Astrocyte of the spinal cord (primary cell): ENCODE measurements around the gene LGR4.
A peak's percentile ranks its signal among the peaks of the same experiment; 100 is the strongest.

Experiments used
- DNase-seq: peaks from one replicate; pipeline ENCODE4 v3.0.0; 2011; ENCODE audit warnings: low read depth, low spot score
- H3K4me3 ChIP-seq: 2 replicates; pipeline ENCODE4 v1.5.1; 2011; ENCODE audit warnings: low read depth, mild to moderate bottlenecking, low read length, moderate library complexity
- in situ Hi-C: cut with HindIII; loops from 2 replicates; pipeline ENCODE4 v1.10.0; 2017; ENCODE audit warnings: low sequenced_read_pairs
- TF ChIP-seq, protein P1 (sequence below): IDR thresholded peaks from 2 replicates; pipeline ENCODE4 v1.5.1; 2012; ENCODE audit warnings: low read depth, mild to moderate bottlenecking, low read length, inconsistent platforms

Gene LGR4

DNA sequence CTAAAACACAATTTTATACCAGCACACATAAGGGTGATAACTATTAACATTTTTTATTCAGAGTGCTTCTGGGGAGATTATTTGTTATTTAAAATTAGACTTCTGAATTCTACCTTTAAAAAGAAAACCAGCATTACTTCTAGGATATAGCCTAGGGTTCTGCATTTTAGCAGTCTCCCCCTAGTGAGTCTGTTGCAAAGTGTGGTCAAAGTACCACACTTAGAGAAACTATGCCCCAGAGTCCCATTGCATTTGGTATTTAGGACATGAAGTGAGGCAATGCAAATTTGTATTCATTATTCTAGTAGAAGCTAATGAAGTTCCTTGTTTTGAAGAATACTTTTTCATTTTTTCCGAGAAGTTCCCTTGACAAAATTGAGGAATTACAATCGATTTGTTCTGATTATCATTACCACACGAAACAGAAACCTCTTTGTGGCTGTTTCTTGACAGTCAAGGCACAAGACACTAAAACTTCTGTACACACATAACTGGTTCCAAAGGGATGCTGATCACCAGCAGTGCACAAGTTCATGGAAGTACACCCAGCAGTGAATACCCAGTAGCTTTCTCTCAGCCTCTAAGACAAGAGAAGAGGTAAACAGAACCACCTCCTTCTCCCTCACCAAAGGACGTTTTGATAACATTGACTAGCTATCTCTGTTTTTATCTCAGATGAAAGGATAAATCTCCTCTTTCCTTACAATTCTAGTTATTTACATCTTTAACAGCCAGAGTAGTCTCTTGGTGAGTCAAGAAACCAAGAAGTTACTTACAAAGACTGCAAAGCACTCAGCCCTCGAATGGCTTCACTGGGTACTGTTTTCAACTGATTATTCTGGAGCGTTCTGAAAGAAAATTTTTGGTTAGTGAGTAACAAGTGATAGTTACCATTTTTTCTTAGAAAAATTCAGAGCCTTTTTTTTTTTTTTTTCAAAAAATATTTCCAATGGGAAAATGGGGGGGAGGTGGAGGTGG is 82.0 kb downstream of the LGR4 start:
- H3K4me3 ChIP-seq, result no peak overlapping the region
- in situ Hi-C loops, result no loop called here
- DNase-seq, result peak; percentile 73
- TF ChIP-seq, protein P1, sequence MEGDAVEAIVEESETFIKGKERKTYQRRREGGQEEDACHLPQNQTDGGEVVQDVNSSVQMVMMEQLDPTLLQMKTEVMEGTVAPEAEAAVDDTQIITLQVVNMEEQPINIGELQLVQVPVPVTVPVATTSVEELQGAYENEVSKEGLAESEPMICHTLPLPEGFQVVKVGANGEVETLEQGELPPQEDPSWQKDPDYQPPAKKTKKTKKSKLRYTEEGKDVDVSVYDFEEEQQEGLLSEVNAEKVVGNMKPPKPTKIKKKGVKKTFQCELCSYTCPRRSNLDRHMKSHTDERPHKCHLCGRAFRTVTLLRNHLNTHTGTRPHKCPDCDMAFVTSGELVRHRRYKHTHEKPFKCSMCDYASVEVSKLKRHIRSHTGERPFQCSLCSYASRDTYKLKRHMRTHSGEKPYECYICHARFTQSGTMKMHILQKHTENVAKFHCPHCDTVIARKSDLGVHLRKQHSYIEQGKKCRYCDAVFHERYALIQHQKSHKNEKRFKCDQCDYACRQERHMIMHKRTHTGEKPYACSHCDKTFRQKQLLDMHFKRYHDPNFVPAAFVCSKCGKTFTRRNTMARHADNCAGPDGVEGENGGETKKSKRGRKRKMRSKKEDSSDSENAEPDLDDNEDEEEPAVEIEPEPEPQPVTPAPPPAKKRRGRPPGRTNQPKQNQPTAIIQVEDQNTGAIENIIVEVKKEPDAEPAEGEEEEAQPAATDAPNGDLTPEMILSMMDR, result no peak

DNA sequence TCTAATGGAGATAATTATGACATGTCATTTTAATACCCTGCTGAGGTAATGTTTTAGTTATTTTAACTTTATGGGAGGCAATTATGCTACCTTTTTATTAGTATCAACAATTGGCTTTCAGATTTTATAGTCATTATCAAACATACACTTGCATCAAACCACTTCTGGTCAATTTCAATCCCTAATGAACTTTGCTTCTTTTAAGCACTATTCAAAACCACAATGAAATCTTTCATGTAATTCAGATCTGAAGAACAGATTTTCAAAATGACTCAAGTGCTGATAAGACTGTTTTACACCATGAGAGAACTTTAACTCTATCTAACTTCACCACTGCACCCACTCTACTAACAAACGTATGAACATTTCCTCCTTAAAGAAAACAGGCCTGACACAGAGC is 83.7 kb downstream of the LGR4 start:
- TF ChIP-seq, protein P1, result no peak
- in situ Hi-C loops, result no loop called here
- DNase-seq, result no peak
- H3K4me3 ChIP-seq, result no peak overlapping the region

DNA sequence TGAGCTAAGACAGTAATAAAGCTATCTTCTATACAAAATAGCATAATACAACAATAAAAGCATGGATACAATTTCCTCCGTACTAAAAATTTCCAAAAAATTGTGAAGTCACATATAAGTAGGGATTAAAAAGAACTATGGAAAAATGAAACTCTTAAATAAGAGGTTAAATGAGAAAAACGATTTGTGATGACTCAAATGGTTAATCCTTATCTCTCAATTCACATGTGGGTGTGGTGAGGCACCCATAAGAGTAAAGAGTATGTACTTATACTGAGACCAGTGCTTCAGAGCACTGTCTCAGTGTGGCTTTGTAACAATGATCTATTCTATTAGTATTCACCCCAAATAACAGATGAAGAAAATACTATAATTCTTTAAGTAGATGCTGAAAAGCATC is 84.6 kb downstream of the LGR4 start:
- TF ChIP-seq, protein P1, result no peak
- H3K4me3 ChIP-seq, result no peak overlapping the region
- in situ Hi-C loops, result no loop called here
- DNase-seq, result no peak

DNA sequence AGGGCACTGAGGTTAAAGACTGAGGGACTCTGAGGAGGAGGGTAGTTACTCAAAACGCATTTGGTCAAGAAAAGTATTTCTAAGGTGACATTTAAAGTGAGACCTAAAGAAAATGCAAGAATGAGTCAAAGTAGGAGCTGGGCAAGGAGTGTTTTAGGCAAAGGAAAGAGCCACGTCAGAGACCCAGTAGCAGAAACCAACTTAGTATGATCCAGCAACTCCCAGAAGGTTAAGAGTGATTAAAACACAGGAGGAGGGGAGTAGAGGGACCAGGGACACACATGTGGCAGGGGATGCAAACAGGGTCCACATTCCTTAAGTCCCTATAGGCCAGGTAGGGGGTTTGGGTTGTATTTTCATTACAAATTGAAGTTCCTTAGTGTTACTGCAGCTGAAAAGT is 85.2 kb downstream of the LGR4 start:
- TF ChIP-seq, protein P1, result no peak
- no peak for DNase-seq
- in situ Hi-C loops, result no loop called here

DNA sequence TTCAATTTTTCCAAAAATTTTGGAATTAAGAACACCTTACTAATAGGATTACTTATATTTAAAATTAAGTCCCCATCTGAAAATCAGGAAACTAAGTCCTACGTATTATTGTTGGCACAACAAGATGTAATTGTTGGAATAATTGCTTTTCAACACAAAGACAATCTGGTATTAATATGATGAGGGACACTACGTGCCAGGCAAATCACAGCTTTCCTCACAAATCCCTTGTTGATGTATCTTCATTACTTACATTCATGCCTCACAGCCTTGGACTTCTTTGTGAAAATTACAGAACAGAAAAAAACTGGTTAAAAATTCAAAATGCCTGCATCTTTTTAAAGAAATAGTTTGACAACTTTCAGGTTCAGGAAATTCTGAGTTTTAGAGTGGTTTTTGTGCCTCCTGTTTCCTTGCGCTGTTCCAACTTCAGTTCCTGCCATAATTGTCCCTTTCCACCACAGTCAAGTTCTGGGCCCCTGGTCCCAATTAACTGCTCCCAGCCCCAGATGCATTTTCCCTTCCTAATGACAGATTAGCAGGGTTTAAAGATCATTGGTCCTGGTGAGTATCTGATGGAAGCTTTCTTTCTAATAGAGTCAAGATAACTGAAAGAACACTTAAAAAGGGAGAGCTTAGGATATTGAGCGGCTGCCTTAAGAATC is 86.3 kb downstream of the LGR4 start:
- in situ Hi-C loops, result no loop called here
- TF ChIP-seq, protein P1, result no peak
- DNase-seq, result no peak
- H3K4me3 ChIP-seq, result no peak overlapping the region

More for the DNA sequence above, 85.2 kb downstream of the LGR4 start:
- H3K4me3 ChIP-seq, result no peak overlapping the region

DNA sequence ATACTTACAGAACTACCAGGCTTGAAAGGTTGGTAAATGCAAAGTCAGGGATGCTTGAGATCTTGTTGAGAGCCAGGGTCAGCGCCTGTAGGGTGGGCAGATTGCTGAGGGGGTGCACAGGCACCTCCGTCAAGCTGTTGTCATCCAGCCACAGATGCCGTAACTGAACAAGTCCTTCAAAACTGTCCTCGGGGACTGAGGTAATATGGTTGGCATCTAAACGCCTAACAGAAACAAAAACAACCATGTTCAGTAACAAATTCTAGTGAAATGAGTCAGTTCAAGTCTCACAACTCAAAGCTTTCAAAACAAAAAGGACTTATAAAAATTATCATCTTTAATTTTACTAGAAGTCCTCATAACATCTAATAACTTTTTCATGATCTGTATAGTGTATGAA is 87.3 kb downstream of the LGR4 start:
- TF ChIP-seq, protein P1, result no peak
- in situ Hi-C loops, result no loop called here
- DNase-seq, result peak; percentile 85
- H3K4me3 ChIP-seq, result no peak overlapping the region
